ENCODE measurements around the gene IP6K1. TPM values are rescaled to one million over a fixed set of nuclear protein-coding genes. Genes with fewer than 3 reads are reported as not detected.
"Not testable (repeated sequence)": the region's sequence is repeated elsewhere in the genome, so short reads cannot be mapped to it uniquely, and the experiment has no call there.

The IP6K1 gene
- total and polyA plus RNA-seq, 10 donors = 8.6 to 56.0 (median 46.4) TPM

DNA sequence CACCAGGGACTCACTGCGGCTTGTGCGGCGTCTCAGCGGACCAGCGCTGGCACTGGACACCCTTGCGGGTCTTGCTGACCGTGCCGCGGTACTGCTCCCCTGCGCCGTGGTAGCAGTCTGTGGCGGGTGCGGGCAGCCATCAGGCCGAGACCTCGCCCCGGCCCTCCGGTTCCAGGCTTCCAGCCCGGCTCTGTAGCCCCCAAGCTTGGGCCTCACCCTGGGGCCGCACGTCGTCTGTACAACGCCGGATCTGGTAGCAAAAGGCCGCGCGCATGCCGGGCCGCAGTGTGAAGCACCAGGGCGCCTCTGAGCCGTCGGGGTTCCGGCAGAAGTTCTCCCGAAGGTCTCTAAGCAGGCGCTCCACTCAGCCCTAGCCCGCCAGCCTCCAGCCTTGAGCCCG, 100.5 kb downstream of the IP6K1 start:
- intact Hi-C loops (cut with DNase I; ENCODE audit: low total_unique reads); H3K9me3 ChIP-seq; H3K27ac ChIP-seq; DNase-seq: not testable (repeated sequence)
- Histone ChIP-seq H3K4me1 (peaks cover 14 to 42% (median 34%) of the 10 kb centered on the region in 6 donors), H3K4me3 (peak overlapping the region in 4 of 8 donors; percentile 20 to 59 (median 35)), H3K36me3 (peaks cover 0 to 43% (median 34%) of the 10 kb centered on the region in 6 donors), H3K27me3 (replicated peaks in 1 of 7) (peaks cover 0 to 22% (median 0%) of the 10 kb centered on the region in 7 donors)
- peak in 1 of 3 donors; percentile 50 for TF ChIP-seq POLR2AphosphoS5 (IDR thresholded peaks at IDR 0.05)
- 17 to 25% (median 24%) methylated on average over 23 to 33 of the region's 36 CpGs; no CpG with 5 or more reads in 1 of the 5 donors for WGBS, 5 donors

DNA sequence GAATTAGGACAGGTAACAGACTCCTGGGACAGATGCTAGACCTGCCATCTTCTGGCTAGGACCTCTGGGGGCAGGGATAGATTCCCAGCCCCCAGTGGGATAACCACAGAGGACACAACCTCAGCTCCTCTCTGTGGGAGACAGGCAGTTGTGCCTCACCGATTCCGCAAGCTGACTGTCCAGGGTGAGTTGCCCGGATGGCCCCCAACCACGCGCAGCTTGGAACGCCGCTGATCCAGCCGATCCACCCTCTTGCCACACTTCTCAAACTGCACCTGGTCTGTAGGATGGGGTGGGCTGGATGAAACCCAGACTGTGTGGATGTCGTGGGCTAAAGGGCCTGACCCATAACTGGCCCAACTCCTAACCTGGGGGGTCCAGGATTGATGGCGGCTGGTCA, 101.2 kb downstream of the IP6K1 start:
- DNase-seq; H3K9me3 ChIP-seq; intact Hi-C loops (cut with DNase I; ENCODE audit: low total_unique reads); H3K4me3 ChIP-seq; H3K27ac ChIP-seq: not testable (repeated sequence)
- 94 to 98% (median 97%) methylated on average over 8 to 10 of the region's 10 CpGs for WGBS, 5 donors
- Histone ChIP-seq H3K27me3 (replicated peaks in 1 of 7) (peaks cover 0 to 22% (median 0%) of the 10 kb centered on the region in 7 donors), H3K4me1 (peaks cover 9 to 35% (median 26%) of the 10 kb centered on the region in 6 donors), H3K36me3 (peaks cover 0 to 50% (median 41%) of the 10 kb centered on the region in 6 donors)

DNA sequence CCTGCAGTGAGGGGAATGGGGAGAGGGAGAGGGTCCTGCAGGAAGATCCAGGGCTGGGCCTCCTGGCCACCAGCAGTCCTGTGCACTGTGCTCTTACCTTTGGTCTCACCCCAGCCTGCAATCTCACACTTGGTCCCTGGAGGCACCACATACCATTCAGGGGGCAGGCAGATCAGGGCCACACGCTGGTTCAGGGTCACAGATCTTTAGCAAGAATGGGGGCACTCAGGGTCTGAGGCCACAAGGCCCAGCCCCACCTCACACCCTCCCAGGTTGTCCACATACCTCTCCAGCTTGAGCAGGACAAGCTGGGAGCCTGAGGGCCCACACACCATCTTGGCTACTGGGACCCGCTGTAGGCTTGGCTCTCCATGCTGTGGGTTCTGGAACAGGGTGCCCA, 101.9 kb downstream of the IP6K1 start:
- H3K27ac ChIP-seq; H3K4me3 ChIP-seq; H3K9me3 ChIP-seq; DNase-seq; intact Hi-C loops (cut with DNase I; ENCODE audit: low total_unique reads): not testable (repeated sequence)
- Histone ChIP-seq H3K4me1 (peaks cover 8 to 29% (median 21%) of the 10 kb centered on the region in 6 donors), H3K27me3 (replicated peaks in 1 of 7) (peaks cover 0 to 22% (median 0%) of the 10 kb centered on the region in 7 donors), H3K36me3 (peaks cover 0 to 57% (median 47%) of the 10 kb centered on the region in 6 donors)
- WGBS, 5 donors = 40 to 100% (median 91%) methylated on average over 1 to 2 of the region's 2 CpGs

DNA sequence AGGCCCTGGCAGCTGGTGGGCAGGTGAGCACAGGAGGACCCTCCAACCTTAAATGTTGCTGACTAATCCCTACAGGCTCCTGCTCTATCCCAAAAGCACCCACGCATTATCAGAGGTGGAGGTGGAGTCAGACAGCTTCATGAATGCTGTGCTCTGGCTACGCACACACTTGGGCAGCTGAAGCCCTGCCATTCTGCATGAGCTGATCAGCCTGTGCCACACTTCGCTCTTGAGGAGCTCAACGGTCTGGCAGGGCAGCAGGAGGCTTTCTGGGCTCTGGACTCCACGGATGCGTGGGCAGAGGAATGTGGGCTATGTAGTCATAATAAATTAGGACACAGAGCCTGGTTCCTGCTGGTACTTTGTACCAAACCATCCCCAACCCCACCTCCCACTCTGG, 103.2 kb downstream of the IP6K1 start:
- TF ChIP-seq, protein P1, sequence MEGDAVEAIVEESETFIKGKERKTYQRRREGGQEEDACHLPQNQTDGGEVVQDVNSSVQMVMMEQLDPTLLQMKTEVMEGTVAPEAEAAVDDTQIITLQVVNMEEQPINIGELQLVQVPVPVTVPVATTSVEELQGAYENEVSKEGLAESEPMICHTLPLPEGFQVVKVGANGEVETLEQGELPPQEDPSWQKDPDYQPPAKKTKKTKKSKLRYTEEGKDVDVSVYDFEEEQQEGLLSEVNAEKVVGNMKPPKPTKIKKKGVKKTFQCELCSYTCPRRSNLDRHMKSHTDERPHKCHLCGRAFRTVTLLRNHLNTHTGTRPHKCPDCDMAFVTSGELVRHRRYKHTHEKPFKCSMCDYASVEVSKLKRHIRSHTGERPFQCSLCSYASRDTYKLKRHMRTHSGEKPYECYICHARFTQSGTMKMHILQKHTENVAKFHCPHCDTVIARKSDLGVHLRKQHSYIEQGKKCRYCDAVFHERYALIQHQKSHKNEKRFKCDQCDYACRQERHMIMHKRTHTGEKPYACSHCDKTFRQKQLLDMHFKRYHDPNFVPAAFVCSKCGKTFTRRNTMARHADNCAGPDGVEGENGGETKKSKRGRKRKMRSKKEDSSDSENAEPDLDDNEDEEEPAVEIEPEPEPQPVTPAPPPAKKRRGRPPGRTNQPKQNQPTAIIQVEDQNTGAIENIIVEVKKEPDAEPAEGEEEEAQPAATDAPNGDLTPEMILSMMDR (IDR thresholded peaks at IDR 0.05 in 8 of 11, conservative IDR thresholded peaks at IDR 0.05 in 3 of 11) = no peak
- TF ChIP-seq POLR2AphosphoS5 (IDR thresholded peaks at IDR 0.05) = no peak
- 90 to 95% (median 92%) methylated on average over 3 to 6 of the region's 6 CpGs for WGBS, 5 donors
- Histone ChIP-seq H3K4me1 (peaks cover 0 to 20% (median 13%) of the 10 kb centered on the region in 6 donors), H3K4me3 (no peak overlapping the region), H3K36me3 (peaks cover 0 to 70% (median 60%) of the 10 kb centered on the region in 6 donors), H3K27me3 (replicated peaks in 1 of 7) (peaks cover 0 to 22% (median 0%) of the 10 kb centered on the region in 7 donors), H3K27ac (no peak overlapping the region), H3K9me3 (no peaks in the 10 kb centered on the region)
- intact Hi-C loops (cut with DNase I; ENCODE audit: low total_unique reads) = no loop called here
- DNase-seq = no peak

DNA sequence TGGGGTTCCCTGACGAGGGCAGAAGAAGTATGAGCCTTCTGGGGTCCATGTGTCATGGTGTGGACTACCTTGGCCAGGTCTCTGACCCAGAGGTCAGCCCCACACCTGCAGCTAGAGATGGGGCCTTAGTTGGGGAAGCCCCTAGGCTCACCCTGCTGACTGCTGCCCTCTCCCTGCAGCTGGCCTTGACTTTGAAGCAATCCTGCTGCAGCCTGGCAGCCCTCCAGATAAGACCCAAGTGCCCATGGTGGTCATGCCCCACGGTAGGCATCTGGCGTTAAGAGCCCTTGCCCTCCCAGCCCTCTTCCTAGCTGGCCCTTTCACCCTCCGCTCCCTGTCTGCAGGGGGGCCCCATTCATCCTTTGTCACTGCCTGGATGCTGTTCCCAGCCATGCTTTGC, 104.8 kb downstream of the IP6K1 start:
- intact Hi-C loops (cut with DNase I; ENCODE audit: low total_unique reads) = no loop called here
- H3K9me3 ChIP-seq = no peaks in the 10 kb centered on the region
- no peak overlapping the region for H3K4me3 ChIP-seq
- 81 to 92% (median 87%) methylated on average over 4 of the region's 4 CpGs for WGBS, 5 donors
- TF ChIP-seq POLR2A (IDR thresholded peaks at IDR 0.05) (no peak), POLR2AphosphoS5 (IDR thresholded peaks at IDR 0.05) (peak in 1 of 3 donors; percentile 20)
- H3K36me3 ChIP-seq = peaks cover 0 to 86% (median 76%) of the 10 kb centered on the region in 6 donors
- peaks cover 0 to 24% (median 8%) of the 10 kb centered on the region in 6 donors for H3K4me1 ChIP-seq
- H3K27me3 ChIP-seq (replicated peaks in 1 of 7) = peaks cover 0 to 12% (median 0%) of the 10 kb centered on the region in 7 donors
- H3K27ac ChIP-seq = no peak overlapping the region
- DNase-seq = no peak

DNA sequence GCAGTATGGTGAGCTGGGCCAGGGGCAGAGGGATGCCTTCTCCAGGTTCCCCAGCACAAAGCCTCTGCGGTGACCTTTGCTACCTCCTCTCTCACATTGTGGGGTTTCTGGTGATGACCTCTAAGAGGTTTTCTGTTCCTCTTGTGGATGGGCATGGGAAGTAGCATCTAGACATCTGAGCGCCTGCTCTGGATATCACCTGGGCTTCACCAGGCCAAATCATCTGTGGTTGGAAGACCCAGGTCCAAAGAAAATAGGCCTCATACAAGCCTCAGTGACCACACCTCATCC, 105.2 kb downstream of the IP6K1 start:
- H3K4me3 ChIP-seq = no peak overlapping the region
- peaks cover 0 to 24% (median 5%) of the 10 kb centered on the region in 6 donors for H3K4me1 ChIP-seq
- TF ChIP-seq, protein P1 (IDR thresholded peaks at IDR 0.05 in 8 of 11, conservative IDR thresholded peaks at IDR 0.05 in 3 of 11) = no peak
- TF ChIP-seq POLR2A (IDR thresholded peaks at IDR 0.05) (no peak), POLR2AphosphoS5 (IDR thresholded peaks at IDR 0.05) (no peak)
- intact Hi-C loops (cut with DNase I; ENCODE audit: low total_unique reads) = no loop called here
- 87 to 97% (median 92%) methylated on average over 2 of the region's 2 CpGs for WGBS, 5 donors
- peaks cover 0 to 8% (median 0%) of the 10 kb centered on the region in 7 donors for H3K27me3 ChIP-seq (replicated peaks in 1 of 7)
- DNase-seq = no peak
- H3K9me3 ChIP-seq = no peaks in the 10 kb centered on the region
- H3K27ac ChIP-seq = no peak overlapping the region
- H3K36me3 ChIP-seq = peaks cover 0 to 90% (median 79%) of the 10 kb centered on the region in 6 donors
